Measurements from ENCODE around the gene CD8A. TPM values are rescaled to one million over a fixed set of nuclear protein-coding genes. Genes with fewer than 3 reads are reported as not detected.

Gene CD8A
- 1 to 10 TPM in 2 of 4 donors, under 1 TPM in 1, not detected in 1; 0.82 to 1.5 (median 1.3) TPM for total RNA-seq

GRCh38 chr2:86790676-86791572, at the start of gene CD8A:
Gene CD8A (minus strand): TSS chr2:86790913. CDS start chr2:86790825, 88 bp downstream.
- TF ChIP-seq CTCF (IDR thresholded peaks at IDR 0.05; ENCODE audit: low read depth): no peak

- TF ChIP-seq CTCF (IDR thresholded peaks at IDR 0.05; ENCODE audit: low read depth): no peak
Observed at GRCh38 chr2:86833315-86833714, 42.6 kb upstream of the CD8A start.

- TF ChIP-seq CTCF (IDR thresholded peaks at IDR 0.05; ENCODE audit: low read depth): no peak
Observed at GRCh38 chr2:86832334-86833096, 41.8 kb upstream of the CD8A start.

GRCh38 chr2:86831537-86831936, 40.8 kb upstream of the CD8A start:
- no peak for TF ChIP-seq CTCF (IDR thresholded peaks at IDR 0.05; ENCODE audit: low read depth)

GRCh38 chr2:86826951-86827350, 36.2 kb upstream of the CD8A start:
- no peak for TF ChIP-seq CTCF (IDR thresholded peaks at IDR 0.05; ENCODE audit: low read depth)

GRCh38 chr2:86825693-86826381, 35.1 kb upstream of the CD8A start:
- TF ChIP-seq CTCF (IDR thresholded peaks at IDR 0.05; ENCODE audit: low read depth): no peak
